HFF-Myc (cell line): ENCODE measurements around the gene CDK5RAP2.

Experiments
- DNase-seq: peaks from one replicate; pipeline ENCODE4 v3.0.0-alpha.2; 2011; ENCODE audit warnings: low read depth; ENCODE audit errors: extremely low read depth
- H3K4me3 ChIP-seq: replicated peaks from 2 replicates; pipeline ENCODE4 v1.5.1; 2011; ENCODE audit warnings: low read depth, mild to moderate bottlenecking, control low read depth, low read length
- CTCF ChIP-seq: IDR thresholded peaks from 2 replicates; pipeline ENCODE4 v1.5.1; 2012; ENCODE audit warnings: mild to moderate bottlenecking, low read depth, low read length, control low read depth; ENCODE audit errors: missing control alignments

Gene CDK5RAP2

DNA sequence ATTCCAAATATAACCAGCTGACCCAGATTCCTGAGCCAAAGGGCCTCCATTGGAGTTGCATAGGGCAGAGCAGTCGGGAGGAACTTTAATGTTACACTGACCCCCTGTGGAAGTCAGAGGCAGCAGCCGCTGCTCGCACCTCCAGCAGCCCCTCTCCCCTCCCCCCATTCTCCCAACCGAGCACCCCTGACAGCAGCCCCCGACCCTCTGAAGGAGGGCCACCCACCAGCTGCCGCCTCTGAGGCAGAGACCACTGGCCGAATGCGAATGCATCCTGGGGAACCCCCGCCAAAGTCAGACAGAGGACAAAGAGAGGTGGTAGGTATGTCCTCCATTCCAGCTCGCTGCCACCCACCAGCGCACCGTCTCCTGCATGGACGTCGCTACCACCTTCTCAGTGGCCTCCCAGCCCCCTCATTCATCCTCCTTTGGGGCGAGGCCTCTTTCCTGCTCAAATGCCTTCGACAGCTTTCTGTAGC is 231.0 kb downstream of the CDK5RAP2 start:
- DNase-seq: no peak
- no peak overlapping the region for H3K4me3 ChIP-seq
- TF ChIP-seq CTCF: peak; percentile 61

DNA sequence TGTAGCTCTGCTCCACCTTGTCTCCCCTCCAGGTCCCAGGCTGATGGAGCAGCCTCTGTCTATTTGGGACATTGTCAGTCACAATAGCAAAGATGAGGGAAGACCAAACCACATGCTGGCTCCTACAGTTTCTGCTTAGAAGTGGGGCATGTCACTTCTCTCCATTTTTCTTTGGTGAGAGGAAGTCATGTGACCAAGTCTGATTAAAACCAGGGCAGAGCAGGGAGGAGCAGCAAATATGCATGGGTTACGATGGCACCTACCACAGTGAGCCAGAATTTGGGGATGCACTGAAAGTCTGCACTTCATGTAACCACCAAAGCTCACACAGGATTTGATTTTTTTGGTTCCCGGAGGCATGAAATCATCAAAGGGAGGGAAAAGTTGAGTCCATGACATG is 234.6 kb downstream of the CDK5RAP2 start:
- no peak for DNase-seq
- TF ChIP-seq CTCF: no peak
- H3K4me3 ChIP-seq: no peak overlapping the region

DNA sequence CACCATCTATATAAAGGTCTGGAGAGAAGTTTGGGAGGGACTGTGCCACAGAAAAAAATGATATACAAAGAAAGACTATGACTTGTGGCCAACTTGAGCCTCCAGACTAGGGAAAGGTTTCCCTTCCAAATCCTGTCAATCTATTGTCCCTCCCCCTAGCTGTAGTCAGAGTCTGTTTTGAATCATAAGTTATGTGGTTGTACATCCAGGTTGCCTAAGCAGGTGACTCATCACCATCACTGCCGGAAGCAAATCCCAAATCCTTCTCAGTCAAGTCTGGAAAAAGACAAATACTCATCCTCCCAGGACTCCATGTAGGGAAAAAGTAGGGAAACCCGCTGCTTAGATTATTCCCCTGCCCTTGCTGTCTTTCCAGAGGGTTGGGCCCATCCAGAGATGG is 235.7 kb downstream of the CDK5RAP2 start:
- no peak for TF ChIP-seq CTCF

GRCh38 chr9:120343416-120343815 is 236.6 kb downstream of the CDK5RAP2 start:
- no peak for TF ChIP-seq CTCF
- DNase-seq: no peak
- H3K4me3 ChIP-seq: no peak overlapping the region

More for the DNA sequence above, 235.7 kb downstream of the CDK5RAP2 start:
- DNase-seq: peak; percentile 69
- no peak overlapping the region for H3K4me3 ChIP-seq
